Measurements from ENCODE around the gene UBE2N.

- TF ChIP-seq CTCF (IDR thresholded peaks at IDR 0.05) (no peak), EZH2 (IDR thresholded peaks at IDR 0.05) (no peak), EZH2phosphoT487 (IDR thresholded peaks at IDR 0.05) (no peak)
Observed at GRCh38 chr12:93407054-93407962, 34.4 kb downstream of the UBE2N start.
